ENCODE data around the gene SLC1A1.

GRCh38 chr9:4555236-4555635, 65.0 kb downstream of the SLC1A1 start:
- TF ChIP-seq POLR2A (IDR thresholded peaks at IDR 0.05; ENCODE audit: low read length) (no peak), GATA1 (IDR thresholded peaks at IDR 0.05; ENCODE audit: low read depth, low read length) (no peak)

Measured in erythroblast (primary cell).